Measurements from ENCODE around the gene ABL1.

The ABL1 gene

GRCh38 chr9:130931508-130932254 is 96.6 kb downstream of the ABL1 start:
- no peak for DNase-seq (ENCODE audit: low spot score)

- peak; percentile 59 for DNase-seq (ENCODE audit: low spot score)
Observed at GRCh38 chr9:130932255-130933079, 97.4 kb downstream of the ABL1 start.

- DNase-seq (ENCODE audit: low spot score), result no peak
Observed at GRCh38 chr9:130933114-130934046, 98.3 kb downstream of the ABL1 start.

- no peak for DNase-seq (ENCODE audit: low spot score)
Observed at GRCh38 chr9:130934246-130934645, 99.2 kb downstream of the ABL1 start.

- DNase-seq (ENCODE audit: low spot score), result no peak
Observed at GRCh38 chr9:130934702-130935647, 99.9 kb downstream of the ABL1 start.

- no peak for DNase-seq (ENCODE audit: low spot score)
Observed at GRCh38 chr9:130935648-130936271, 100.7 kb downstream of the ABL1 start.

GRCh38 chr9:130936285-130937117 is 101.4 kb downstream of the ABL1 start:
- DNase-seq (ENCODE audit: low spot score), result peak; percentile 80

Data from iPS-NIHi11 (cell line).